Mucosa of descending colon (tissue), 3 donors: ENCODE data around the gene IL17RB. TPM values are rescaled to one million over a fixed set of nuclear protein-coding genes. Genes with fewer than 3 reads are reported as not detected.

Source experiments
- ATAC-seq: fragments of 200-7000 bp; cut with Tn5 transposase; one replicate; pipeline ENCODE4 v1.9.1; 2020; ENCODE audit warnings: mild to moderate bottlenecking, moderate library complexity
- DNase-seq, 3 donors: peaks; one replicate each; pipeline ENCODE4 v3.0.0-alpha.2; 2020
- H3K36me3 ChIP-seq: fragments of 200-600 bp; one replicate; pipeline ENCODE4 v1.8.0; 2021; ENCODE audit warnings: low read depth, mild to moderate bottlenecking
- H3K4me1 ChIP-seq: fragments of 200-600 bp; one replicate; pipeline ENCODE4 v1.8.0; 2021; ENCODE audit warnings: low read depth, mild to moderate bottlenecking
- H3K4me3 ChIP-seq: fragments of 200-600 bp; one replicate; pipeline ENCODE4 v1.8.0; 2021; ENCODE audit warnings: mild to moderate bottlenecking
- H3K9me3 ChIP-seq: fragments of 200-600 bp; one replicate; pipeline ENCODE4 v1.8.0; 2021; ENCODE audit warnings: mild to moderate bottlenecking
- intact Hi-C, 2 donors: fragments of 100-400 bp; cut with DNase I in 1 of 2; cut with micrococcal nuclease in 1 of 2; formaldehyde crosslinking; loops; one replicate each; pipeline versions ENCODE4 v1.11.0 to v1.11.1; 2022; cut with DNase I, micrococcal nuclease
- total RNA-seq, 3 donors: library from RNA; stranded (reverse); fragmentation: NEBNext Ultra II Directional in 2 of 3; extraction: Animal tissue kit (Norgen Biotek cat#: 25700) in 2 of 3; gene quantifications; one replicate each; pipeline versions ENCODE4 v1.2.1 to v1.2.4, GENCODE V29; 2021 to 2023
- TF ChIP-seq, protein P1 (sequence below): fragments of 200-600 bp; IDR thresholded peaks from one replicate; pipeline ENCODE4 v1.8.0; 2022; ENCODE audit warnings: antibody characterized with exemption, mild to moderate bottlenecking
- donor health status: DM: no; HTN: no; CAD: no; lungs with moderate emphysema.
- donor health status: DM: no; HTN: no; CAD: no.
- donor health status: DM: no; HTN: yes; CAD: no.

The IL17RB gene
- total RNA-seq, 3 donors from 2014 or later = 10.3 to 13.4 (median 10.9) TPM

DNA sequence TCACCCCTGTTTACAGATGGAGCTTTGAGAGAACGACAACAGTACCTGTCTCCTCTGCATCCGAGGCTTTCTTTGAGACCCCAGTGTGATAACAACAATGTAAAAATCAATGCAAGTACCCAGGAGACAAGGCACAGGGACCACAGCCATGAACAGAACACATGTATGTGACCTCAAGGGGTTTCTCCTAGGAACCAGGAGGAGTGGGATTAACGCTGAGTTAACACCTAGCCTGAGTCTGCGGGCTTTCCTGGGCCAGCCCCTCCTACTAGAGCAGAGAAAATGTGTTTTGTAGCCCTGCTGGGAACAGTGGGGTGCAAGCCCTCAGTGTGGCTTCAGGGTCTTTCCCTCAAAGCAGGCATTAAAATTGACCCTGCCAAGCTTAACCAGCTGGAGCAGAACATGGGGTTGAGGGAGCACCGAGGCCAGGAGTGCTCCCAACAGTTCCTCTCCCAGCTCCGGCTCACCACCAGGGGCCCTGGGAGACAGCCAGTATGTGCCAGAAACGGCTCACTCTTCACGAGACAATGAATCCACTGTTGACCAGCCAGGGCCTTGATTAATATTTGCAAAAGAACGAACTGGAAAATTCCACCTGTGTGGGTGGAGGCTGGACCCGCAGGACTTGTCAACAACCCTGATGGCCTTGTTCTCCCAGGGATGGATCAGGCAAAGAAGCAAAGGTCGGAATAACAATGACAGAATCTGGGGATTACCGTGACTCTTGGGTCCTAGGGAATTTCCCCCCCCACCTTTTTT lies 3.8 kb upstream of the IL17RB start:
- H3K36me3 ChIP-seq = no peaks in the 10 kb centered on the region
- ATAC-seq (peak; percentile 65), DNase-seq (peak; percentile 79 to 81 (median 80))
- H3K4me3 ChIP-seq = no peak overlapping the region
- H3K4me1 ChIP-seq = peaks cover 30% of the 10 kb centered on the region
- TF ChIP-seq, protein P1, sequence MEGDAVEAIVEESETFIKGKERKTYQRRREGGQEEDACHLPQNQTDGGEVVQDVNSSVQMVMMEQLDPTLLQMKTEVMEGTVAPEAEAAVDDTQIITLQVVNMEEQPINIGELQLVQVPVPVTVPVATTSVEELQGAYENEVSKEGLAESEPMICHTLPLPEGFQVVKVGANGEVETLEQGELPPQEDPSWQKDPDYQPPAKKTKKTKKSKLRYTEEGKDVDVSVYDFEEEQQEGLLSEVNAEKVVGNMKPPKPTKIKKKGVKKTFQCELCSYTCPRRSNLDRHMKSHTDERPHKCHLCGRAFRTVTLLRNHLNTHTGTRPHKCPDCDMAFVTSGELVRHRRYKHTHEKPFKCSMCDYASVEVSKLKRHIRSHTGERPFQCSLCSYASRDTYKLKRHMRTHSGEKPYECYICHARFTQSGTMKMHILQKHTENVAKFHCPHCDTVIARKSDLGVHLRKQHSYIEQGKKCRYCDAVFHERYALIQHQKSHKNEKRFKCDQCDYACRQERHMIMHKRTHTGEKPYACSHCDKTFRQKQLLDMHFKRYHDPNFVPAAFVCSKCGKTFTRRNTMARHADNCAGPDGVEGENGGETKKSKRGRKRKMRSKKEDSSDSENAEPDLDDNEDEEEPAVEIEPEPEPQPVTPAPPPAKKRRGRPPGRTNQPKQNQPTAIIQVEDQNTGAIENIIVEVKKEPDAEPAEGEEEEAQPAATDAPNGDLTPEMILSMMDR = no peak
- intact Hi-C loops = no loop called here
- no peaks in the 10 kb centered on the region for H3K9me3 ChIP-seq

DNA sequence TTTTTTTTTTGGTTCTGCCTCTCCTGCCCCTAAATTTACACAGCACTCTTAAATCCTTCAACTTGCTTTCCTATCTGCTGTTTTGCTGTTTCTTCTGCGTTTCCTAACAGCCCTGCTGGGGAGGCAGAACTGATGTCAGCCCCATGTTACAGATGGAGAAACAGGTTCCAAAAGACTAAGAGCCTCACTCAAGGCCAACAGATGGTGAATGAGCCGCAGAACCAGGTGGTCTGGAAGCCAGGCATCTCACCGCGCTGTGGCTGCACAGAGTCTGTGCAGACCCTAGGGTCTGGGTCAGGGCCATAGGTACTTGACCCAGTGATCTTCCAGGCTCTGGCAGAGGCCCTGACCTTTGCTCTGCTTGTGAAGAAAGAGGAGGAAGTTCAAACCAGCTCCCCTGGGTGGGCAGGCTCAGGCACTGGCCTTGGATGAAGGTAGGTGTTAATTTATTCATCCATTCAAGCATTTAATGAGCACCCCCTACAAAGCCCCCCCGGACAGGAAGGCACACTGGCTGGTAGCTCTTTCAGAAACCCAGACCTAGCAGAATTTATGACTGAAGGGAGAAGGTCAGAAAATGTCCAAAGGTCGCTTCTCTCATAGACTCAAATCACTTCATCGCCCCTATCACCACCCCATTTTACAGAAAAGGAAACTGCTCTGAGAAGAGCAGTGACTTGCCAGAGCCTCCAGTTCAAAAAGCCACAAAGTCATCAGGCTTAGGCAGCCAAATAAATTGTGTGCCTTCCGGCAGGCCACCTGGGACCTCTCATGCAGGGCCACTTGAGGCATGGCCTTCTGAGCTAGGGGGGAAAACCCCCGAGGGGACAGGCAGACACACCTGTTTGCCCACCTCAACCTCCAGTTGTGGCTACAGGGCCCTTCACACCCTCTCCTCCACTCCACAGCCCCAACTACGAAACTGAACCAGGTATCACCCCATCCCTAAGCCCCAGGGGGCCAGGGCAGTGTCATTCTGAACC lies 2.9 kb upstream of the IL17RB start:
- ATAC-seq = no peak
- DNase-seq = peak in 2 of 3 donors; percentile 35 to 53
- no peaks in the 10 kb centered on the region for H3K36me3 ChIP-seq
- intact Hi-C loops = no loop called here
- H3K4me3 ChIP-seq = no peak overlapping the region
- H3K9me3 ChIP-seq = no peaks in the 10 kb centered on the region
- H3K4me1 ChIP-seq = peaks cover 30% of the 10 kb centered on the region
- TF ChIP-seq, protein P1 = no peak

DNA sequence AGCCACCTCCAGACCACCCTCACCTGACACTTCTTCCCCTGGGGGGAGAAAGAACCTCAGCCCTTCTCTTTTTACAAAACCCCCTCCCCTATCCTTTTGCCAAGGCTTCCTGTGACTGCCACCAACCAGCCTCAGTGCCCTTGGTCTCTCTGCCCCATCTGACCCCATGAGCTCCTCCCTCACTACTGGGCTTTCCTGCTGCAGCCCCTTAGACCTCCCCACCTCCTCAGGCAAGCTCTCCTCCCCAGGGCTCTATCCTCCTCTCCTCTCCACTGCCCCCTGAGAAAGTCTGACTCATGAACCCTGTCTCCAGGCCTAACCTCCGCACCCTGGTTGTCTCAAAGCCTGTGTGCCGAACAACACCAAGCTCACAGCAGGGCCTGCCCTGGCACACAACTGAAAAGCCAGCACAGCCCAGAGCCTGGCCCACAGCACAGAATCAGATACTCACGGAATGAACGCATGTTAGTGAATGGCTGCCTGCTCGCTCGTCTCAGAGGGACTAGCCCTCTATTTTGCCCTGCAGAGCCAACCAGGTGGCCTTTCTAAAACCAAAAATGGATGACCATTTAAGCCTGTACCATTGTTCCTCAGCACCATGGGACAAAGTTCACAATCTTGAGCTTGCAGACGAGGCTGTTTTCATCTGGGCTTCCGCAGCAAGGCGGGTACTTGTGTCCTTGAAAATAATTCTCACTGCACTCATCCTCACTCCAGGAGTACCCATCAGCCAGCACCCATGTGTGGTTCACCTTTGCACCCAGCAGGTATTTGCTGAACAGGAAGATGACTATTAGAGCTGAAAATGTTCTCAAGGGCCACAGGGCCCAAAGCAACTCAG lies 1.9 kb upstream of the IL17RB start:
- peak; percentile 34 for ATAC-seq

DNA sequence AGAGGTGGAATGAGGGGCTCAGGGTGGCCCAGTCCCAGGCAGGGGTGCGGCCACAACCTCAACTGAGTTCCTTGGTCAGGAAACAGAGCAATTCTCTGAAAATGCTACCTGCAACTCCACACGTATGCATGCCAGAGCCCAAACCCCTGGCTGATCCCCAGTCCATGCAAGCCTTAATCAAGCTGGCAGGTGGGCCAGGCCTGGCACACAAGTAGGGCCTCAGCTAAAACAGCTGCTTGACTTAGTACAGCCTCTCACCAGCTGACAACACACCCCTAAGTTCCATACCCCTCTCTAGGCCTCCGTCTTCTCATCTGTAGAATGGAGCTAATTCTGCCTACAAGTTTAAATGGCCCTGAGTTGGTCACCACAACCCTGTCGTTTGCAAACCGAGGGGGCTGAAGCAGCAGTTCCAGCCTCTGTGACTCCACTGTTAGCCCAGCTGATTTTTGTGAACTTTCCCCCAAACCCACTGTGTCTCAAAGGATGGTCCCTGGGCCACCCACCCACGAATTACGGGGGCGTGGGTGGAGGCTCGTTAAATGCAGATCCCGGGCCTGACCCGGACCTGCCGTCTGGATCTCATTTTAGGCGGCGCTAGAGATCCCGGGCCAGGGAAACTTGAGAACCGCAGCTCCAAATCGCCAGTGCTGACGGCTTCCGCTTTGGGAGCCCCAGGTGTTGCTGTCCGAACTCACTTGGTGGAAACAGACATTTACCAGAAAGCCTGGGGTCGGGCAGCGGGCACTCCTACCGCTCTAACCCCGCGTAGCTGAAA lies 1.1 kb upstream of the IL17RB start:
- Histone ChIP-seq H3K4me3 (peak overlapping the region; percentile 56), H3K36me3 (no peaks in the 10 kb centered on the region), H3K4me1 (peaks cover 30% of the 10 kb centered on the region), H3K9me3 (no peaks in the 10 kb centered on the region)
- TF ChIP-seq, protein P1 = no peak
- DNase-seq = peak in 2 of 3 donors; percentile 68 to 73
- intact Hi-C loops = no loop called here
- peak; percentile 36 for ATAC-seq

More for the DNA sequence above, 1.9 kb upstream of the IL17RB start:
- Histone ChIP-seq H3K4me3 (no peak overlapping the region), H3K9me3 (no peaks in the 10 kb centered on the region), H3K36me3 (no peaks in the 10 kb centered on the region), H3K4me1 (peaks cover 30% of the 10 kb centered on the region)
- intact Hi-C loops = no loop called here
- peak in 2 of 3 donors; percentile 54 to 58 for DNase-seq
- TF ChIP-seq, protein P1 = no peak

DNA sequence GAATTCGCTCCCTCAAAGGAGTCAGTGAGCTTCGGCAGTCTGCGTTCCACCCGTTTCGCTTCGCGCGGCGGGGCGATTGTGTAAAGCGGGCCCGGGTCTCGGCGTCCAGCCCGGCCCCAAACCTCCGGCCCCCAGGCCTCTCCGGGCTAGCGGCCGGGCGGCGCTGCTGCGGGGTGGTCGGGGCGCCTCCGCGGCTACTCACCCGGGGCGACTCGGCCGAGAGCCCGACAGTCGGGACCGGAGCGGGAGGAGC lies 561 bp upstream of the IL17RB start:
- no peak for ATAC-seq
- peak overlapping the region; percentile 56 for H3K4me3 ChIP-seq
- no peaks in the 10 kb centered on the region for H3K36me3 ChIP-seq
- DNase-seq = no peak
- intact Hi-C loops = no loop called here
- H3K9me3 ChIP-seq = no peaks in the 10 kb centered on the region
- TF ChIP-seq, protein P1 = no peak
- peaks cover 30% of the 10 kb centered on the region for H3K4me1 ChIP-seq
